Epidermal melanocyte (primary cell): ENCODE measurements around the gene JAZF1.

Experiments used
- DNase-seq: peaks from one replicate; pipeline ENCODE4 v3.0.0; 2011; ENCODE audit warnings: low spot score; ENCODE audit not compliant: insufficient read length

JAZF1 gene

DNA sequence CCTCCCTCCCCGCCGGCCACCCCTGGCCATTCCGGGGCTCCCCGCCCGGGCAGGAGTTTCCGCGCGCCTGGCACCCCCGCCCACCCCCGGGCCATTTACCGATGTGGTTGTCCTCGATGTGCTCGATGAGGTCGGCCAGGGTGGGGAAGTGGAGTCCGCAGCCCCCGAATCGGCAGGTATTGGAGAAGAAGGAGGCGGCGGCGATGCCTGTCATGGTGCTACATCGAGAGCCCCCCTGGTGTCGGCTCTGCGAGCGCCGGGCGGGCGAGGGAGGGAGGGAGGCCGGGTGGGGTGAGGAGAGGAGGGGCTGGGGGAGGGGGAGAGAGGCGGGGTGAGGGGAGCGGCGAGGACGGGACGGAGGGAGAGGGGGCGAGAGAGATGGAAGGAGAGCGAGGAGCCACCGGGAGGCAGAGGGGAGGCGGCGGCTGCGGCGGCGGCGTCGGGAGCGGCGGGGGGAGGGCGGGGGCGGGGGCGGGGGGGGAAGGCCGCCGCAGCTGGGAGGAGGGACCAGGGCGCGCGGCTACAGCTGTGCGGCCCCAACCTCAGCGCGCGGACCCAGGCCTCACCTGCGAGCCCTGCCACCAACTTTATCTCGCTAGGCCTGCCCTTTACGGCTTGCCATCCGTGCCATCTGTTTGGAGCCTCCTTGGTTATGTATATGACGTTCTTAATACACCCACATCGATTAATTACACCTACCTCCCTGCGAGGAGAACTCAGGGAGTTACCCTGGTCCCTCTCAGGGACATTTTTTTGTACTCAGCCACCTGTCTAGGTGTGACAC is at the start of gene JAZF1:
Gene JAZF1 (minus strand): TSS at position 432 of the 784 bp plus-strand sequence.
- DNase-seq: peak; percentile 51

DNA sequence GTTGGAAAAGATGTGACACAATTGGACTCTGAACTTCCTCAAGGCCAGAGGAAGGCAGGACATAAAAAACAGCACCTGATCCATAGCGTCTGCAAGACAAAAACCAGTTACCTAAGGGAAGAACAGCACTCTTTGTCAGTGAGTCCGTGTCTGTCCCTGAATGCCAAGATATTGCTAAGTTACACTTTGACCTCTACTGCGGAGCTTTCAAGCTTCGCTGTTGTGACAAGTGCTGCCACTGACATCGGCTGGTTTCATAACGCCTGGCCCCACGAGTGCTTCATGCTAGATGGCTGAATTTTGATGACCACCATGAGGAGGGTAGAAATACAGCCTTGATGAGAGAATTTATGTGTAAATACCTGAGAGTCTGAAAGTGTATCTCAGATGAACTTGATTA is 49.7 kb upstream of the JAZF1 start:
- DNase-seq: no peak

DNA sequence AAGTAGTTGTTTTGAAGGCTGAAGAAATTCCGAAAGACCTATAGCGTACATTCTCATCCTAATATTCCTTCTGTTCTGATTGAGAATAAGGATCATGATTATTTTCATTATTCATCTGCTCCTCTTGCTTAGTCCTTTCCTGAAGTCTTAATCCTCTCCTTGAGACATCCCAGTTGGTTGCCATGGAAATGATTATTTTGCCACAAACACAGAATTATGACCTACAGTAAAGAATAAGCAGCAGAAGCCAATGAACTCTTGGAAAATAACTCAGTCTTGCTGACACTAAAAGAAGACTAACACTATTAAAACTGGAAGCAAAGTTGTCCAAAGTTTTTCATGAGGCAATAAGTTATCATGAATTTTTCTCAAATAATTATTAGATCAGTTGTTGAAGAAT is 47.8 kb upstream of the JAZF1 start:
- DNase-seq: no peak

DNA sequence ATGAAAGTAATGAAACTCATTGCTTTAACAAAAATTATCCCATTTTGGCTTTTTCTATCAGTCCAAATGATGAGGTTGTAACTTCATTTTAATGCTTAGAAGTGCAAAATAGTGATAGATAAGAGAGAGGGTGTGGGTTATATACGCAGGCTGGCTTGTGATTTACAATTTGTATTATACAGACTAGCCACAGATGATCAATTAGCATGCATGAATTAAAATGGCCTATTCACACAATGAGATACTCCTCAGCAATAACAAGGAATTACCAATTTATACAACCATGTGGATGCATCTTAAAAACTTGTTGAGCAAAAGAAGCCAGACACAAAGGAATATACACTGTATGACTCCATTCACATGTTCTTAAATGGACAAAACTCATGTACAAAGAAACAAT is 45.4 kb upstream of the JAZF1 start:
- DNase-seq: no peak

DNA sequence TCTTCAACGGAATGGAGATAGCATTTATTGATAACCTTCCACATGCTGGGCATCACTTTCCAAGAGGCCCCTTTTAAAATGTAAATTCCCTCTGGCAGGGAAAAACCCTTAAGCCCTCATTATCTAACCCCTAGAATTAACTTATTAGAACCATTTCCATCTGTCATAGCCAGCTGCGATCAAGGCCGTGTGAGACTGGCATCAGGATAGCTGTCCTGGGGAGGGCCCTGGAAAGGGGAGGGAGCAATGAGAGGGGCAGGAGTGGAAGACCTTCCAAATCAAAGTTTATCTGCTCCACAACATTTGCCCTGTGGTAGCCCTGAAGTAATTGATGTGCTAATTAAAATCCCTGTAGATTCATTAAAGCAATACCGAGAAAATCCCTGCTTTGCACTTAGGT is 45.0 kb upstream of the JAZF1 start:
- no peak for DNase-seq

DNA sequence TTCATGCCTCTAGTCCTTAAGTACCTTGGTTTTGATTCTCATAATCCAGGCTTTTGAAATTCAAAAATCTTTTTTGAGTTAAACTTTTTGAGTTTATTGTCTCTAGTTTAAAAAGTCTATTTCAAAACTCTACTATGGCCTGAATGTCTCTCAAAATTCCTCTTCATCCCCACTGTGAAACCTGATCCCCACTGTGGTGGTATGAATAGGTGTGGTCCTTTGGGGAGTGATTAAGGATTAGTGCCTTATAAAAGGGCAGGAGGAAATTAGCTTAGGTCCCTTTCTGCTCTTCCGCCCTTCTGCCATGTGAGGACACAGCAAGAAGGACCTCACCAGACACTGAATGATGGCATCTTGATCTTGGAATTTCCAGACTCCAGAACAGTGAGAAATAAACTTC is 44.1 kb upstream of the JAZF1 start:
- DNase-seq: no peak

GRCh38 chr7:28224172-28224571 is 43.6 kb upstream of the JAZF1 start:
- no peak for DNase-seq

DNA sequence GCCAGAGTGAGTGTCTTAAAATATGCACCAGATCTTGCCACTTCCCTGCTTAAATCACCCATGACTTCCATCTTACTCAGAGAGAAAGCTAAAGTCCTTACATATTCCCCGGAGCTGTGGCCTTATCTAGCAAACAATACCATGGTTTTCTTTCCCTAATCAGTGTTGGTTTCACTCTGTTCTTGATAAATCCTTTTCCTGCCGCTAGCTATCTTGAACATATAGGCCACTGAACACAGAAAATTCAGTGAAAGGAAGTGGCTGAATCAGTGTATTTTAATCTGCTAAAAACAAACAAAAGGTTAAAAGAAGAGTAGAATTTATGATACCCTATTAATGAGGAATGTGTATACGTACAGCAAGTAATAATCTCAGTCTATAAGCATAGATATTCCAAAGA is 42.0 kb upstream of the JAZF1 start:
- no peak for DNase-seq

GRCh38 chr7:28219793-28220192 is 39.2 kb upstream of the JAZF1 start:
- no peak for DNase-seq

DNA sequence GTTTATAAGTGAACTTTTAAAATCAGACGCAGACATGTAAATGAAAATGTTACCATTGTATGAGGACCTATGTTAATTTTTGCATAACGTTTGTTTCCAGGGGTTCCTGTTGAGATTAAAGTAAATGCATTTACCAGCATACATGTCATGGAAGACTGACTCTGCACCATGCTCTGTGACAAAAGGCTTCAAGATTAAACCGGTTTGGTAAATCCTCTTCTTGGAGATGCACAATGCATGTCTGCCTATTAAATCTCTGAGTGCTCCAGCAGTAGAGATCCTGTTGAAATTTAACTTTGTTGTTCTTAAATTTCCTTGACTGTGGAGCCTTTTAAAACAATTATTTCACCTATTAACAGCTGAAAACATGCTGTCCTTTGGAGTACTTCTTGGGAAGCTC is 36.5 kb upstream of the JAZF1 start:
- no peak for DNase-seq

GRCh38 chr7:28211006-28211405 is 30.4 kb upstream of the JAZF1 start:
- no peak for DNase-seq

GRCh38 chr7:28208506-28208905 is 27.9 kb upstream of the JAZF1 start:
- no peak for DNase-seq

GRCh38 chr7:28207486-28208158 is 27.0 kb upstream of the JAZF1 start:
- DNase-seq: no peak

GRCh38 chr7:28205506-28205905 is 24.9 kb upstream of the JAZF1 start:
- DNase-seq: no peak

DNA sequence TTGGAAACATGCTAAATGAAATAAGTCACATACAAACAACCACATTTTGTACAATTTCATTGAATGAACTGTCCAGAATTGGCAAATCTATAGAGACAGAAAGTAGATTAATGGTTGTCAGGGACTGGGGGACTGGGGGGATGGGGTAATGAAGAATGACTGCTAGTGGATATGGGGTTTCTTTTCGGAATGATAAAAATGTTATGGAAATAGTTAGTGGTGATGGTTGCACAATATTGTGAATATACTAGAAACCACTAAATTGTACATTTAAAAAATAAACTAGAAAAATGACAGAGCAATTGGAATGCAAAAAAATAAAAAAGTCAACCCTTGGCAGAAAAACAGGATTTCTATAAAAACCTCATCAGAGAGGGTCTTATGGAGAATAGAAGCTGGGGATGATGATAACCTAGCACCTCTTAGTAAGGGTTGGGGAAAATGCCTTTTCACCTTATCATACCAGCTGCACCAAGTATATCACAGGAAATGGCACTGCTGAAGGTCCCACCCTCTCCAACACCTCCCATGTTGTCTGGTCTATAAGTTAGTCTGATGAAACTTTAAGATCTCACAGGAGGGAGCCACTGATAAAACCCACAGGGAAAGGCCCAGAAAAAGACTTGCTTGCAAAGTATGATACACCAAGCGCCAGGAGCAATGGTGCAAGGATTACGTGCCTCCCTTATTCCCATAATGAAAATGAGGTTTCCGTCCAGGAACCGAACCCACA is 23.1 kb upstream of the JAZF1 start:
- DNase-seq: no peak

DNA sequence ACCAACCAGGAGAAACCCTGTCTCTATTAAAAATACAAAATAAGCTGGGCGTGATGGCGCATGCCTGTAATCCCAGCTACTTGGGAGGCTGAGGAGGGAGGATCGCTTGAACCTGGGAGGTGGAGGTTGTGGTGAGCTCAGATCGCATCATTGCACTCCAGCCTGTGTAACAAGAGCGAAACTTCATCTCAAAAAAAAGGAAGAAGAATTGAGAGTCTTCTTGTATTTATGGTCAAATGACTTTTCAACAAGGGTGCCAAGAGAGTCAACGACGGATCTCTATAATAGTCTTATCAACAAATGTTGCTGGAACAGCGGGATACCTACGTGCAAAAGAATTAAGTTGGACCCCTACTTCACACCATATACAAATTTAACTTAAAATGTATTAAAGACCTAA is 21.6 kb upstream of the JAZF1 start:
- DNase-seq: no peak

GRCh38 chr7:28201131-28201530 is 20.5 kb upstream of the JAZF1 start:
- DNase-seq: no peak

DNA sequence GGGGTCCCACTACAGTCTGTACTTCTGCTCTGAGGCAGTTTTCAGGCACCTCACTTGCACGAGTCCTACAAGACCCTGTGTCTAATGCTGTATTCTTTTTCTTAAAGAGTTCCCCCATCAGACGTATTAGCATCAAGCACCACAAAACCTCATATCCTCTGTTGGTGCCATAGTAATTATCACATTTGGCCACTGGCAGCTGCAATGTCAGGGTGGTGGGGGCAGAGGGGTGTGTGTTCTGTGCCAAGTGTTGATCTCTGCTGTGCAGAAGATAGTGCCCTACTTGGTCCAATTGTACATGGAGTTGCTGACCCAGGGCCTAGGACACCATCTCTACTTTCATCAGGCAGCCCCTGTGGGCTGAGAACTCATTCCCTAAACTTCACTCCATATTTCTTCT is 20.0 kb upstream of the JAZF1 start:
- no peak for DNase-seq

- DNase-seq: no peak
Observed at GRCh38 chr7:28199021-28199510, 18.5 kb upstream of the JAZF1 start.

DNA sequence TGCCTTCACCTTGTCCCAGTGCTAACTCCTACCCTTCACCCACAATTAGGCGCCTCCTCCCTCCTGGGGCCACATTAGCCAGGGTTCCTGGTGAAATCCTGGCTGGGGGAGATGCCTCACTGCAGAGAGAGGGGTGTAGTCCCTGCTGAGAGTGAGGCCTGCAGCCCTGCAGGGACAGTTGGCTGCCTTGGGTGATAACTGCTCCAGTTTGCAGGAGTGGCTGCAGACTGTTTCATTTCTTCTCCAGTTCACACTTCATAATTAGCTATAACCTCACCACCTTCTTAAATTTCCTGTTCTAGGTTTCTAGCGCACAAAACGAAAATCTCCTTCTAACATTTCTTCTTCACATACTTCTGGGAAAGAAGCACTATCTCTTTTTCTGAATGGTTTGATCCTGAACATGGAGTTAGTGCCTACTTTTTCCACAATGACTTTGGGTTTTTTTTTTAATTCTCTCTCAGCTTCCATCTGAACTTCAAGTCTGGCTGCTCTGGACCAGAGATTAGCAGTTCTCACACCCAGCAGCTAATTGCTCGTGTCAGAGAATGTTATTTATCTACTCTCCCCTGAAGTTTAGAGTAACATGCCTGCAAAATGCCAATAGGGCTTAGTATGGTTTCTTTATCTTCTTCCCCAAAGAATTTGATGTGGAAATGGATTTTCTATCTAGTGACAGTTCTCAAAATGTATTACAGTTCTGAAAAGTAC is 15.5 kb upstream of the JAZF1 start:
- no peak for DNase-seq

- DNase-seq: no peak
Observed at GRCh38 chr7:28192786-28193585, 12.4 kb upstream of the JAZF1 start.
